ENCODE measurements around the gene CERS3.

GRCh38 chr15:100437261-100437660, 91.5 kb downstream of the CERS3 start:
- TF ChIP-seq CTCF (IDR thresholded peaks at IDR 0.05; ENCODE audit: insufficient read depth, low read length) (no peak), REST (IDR thresholded peaks at IDR 0.05; ENCODE audit: insufficient replicate concordance, low read depth) (no peak), POLR2AphosphoS5 (IDR thresholded peaks at IDR 0.05; ENCODE audit: low read depth) (no peak)

Data from HL-60 (cell line).